HG03432 (cell line): ENCODE results near the gene GRIK5.

Experiments
- ATAC-seq: cut with Tn5 transposase; IDR thresholded peaks from one replicate; pipeline ENCODE4 v1.9.1; 2021; ENCODE audit warnings: mild to moderate bottlenecking, moderate library complexity; ENCODE audit not compliant: unreplicated experiment

The GRIK5 gene

DNA sequence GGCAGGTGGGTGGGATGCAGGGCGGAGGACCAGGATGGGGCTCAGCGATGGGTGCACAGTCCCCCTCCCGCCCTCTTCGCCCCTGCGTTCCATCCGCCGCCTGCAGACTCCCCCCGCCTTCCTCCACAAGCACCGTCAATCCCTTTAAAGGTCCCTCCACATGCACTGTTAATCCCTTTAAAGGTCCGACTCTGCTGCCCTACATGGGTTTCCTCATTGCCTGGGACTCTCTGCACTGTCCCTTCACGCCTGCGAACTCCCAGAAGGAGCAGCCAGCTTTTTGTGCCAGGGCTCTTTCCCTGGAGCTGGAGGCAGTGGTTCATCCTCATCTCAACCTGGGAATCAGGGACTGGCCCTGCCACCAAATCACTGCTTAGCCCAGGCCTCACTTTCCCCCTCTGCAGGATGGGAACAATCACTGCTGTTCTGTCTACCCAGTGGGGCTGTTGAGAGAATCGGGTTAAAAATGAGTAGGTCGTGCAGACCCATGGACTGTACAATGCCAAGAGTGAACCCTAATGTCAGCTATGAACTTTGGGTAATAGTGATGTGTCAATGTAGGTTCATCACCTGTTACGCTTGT, 26.3 kb upstream of the GRIK5 start:
- no peak for ATAC-seq

DNA sequence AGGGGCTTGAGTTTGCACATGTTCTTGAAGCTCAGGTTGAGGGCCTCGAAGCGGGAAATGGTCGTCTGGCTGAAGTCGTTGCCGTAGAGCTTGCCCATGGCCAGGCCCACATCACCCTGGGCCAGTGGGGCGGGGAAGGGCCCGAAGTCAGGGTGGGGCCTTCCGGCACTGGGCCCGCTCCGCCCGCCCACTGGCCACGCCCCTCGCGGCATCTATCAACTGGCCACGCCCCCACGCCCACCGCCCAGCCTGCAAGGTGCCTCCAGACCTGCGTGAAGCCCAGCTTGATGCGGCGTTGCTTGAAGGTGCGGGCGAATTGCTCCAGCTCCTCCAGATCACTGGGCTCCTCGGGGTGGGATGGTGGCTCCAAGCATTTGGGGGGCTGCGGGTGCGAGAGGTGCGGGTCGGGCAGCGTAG, 25.8 kb upstream of the GRIK5 start:
- ATAC-seq: no peak

DNA sequence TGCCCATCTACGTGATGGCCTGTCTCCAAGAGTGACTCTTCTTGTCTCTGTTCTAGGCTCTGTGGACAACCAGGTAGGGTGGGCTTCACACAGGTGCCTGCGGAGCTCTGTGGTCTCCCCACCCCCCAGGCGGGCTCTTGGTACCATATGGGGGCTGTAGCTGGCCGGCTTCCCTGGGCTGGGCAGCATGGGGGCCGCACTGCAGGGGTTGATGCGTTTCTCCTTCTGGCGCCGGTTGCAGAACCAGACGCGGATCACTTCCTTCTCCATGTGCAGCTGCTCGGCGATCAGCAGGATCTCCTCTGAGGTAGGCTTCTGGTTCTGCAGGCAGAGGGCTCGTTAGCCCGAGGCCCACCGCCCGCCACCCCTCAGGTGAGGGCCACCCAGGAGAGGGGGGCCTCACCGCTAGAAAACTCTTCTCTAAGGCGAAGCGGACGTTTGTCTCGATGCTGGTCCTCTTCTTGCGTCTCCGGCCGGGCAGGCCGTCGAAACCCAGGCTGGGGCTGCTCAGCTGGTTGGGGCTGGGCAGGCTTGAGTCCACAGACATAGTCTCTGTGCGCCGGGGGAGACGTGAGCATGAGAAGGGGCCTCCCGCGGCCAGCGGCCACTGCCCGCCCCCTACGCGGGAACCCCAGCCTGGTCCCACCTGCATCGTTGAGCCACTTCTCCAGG, 25.3 kb upstream of the GRIK5 start:
- ATAC-seq: no peak

DNA sequence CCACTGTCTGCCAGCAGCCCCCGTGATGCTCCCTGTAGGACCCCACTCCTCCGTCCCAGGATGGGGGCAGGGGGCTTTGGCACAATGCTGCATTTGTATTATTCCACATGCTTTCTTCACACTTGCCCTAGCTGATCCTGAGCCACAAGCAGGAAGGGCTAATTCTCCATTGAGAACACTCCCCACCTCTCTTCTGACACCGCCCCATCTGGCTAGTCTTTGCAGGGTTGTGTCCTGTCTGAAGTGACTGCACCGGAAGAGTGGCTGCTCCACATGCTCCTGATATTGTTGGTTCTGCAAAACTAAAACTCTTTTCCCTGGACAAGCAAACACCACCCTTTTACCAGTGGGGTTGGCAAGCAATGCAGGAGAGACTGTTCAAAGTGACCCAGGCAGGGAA, 23.9 kb upstream of the GRIK5 start:
- no peak for ATAC-seq

DNA sequence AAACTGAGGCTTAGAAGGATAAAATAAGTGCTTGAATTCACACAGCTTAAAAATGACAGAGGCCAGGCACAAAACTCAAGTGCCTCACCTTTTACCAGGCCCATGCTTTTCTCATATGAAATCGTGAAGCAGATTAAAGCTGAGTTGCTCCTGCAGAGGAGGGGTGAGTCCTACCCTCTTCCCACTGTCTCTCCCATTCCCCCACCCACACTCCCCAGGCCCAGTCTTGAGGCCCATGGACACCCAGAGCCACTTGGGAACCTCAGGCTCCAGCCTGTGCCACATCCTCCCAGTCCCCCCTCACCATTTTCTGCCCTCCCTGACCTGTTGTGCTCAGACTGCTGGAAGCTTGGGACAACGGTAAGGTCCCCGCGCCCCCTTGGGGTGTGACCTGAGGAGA, 23.5 kb upstream of the GRIK5 start:
- no peak for ATAC-seq

DNA sequence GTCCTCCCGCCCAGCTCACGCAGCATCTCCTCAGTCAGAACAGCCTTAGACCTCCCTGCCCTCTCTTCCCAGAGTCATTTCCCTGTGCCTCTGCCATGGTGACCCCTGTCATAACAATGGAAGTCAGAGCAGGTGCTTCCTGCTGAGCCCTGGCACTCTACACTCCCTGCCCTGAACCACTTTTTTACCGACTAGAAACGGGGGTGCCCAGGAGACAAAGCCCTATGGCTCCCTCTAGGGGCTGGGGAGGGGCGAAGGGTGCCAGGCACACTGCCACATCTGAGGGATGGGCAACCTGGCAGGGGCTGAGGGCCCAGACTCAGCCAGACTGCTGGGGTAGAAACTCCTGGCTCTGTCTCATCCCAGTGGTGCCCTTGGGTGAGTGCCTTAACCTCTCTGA, 22.3 kb upstream of the GRIK5 start:
- ATAC-seq: no peak

DNA sequence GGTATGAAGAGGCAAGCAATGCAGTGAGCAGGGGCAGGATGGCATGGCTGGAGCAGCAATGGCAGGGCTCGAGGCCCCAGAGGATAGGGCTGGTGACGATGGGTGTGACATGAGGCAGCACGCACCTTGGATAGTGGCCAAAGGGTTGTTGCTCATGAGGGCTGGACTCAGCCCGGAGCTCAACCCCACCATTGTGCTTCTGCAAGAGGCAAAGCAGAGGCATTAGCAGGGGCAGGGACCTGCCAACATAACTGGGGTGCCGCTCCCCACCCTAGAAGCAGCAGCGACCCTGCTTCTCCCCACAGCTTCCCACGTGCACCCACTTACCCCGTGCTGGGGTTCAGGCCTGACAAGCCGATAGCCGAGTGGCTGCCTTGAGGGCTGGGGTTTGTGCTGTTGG, 21.7 kb upstream of the GRIK5 start:
- ATAC-seq: no peak

DNA sequence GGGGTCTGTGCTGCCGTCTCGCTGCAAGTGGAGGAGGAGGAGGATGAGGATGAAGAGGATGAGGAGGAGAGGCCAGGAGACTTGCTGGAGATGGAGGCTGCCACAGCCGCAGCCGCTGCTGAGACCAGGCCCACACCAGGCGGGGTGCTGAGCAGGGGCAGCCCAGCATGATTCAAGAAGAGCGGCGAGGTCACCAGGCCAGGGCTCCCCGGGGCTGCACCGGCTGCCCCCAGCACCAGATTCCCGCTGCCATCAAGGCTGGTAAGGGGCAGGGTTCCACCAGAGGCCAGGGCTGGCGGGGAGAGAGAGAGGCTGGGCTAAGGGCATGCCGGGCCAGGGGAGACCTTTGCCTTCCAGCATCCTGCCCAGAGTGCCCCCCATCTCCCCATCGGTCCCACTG, 21.3 kb upstream of the GRIK5 start:
- ATAC-seq: no peak

DNA sequence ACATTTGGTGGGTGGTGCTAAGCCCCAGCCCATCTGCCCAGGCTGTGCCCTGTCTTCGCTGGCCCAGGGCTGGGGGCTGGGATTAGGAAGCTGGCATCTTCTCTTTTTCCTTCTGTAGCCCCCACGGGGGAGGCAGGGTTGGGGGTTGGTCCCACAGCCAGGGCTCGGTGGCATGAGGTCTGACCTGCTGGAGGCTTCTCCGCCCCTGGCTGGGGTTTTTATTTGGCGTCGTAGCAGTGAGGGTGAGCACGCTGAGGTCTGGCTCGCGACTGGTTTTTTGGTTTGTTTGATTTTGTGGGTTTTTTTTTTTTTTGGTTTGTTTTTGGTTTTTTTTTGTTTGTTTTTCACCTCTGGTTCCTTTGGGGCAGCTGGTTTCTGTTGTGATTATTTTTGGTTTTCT, 20.7 kb upstream of the GRIK5 start:
- no peak for ATAC-seq

DNA sequence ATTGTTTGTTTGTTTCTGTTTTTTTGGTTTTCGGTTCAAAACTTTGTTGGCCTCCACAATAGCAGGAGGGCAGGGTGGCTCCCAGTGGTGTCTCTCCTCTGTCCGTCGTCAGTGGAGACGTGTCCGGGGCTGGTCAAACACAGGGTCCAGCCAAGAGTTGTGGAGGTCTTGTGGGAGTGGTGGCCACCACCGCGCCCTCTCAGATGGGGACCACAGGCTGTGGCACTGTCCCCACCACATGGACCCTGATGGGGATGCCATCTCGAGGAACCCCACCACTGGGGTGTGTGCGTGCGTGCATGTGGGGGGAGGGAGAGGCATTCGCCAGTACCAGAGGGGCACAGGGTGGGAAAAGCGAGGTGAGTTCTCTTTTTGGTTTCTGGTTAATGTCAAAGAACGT, 19.8 kb upstream of the GRIK5 start:
- no peak for ATAC-seq

DNA sequence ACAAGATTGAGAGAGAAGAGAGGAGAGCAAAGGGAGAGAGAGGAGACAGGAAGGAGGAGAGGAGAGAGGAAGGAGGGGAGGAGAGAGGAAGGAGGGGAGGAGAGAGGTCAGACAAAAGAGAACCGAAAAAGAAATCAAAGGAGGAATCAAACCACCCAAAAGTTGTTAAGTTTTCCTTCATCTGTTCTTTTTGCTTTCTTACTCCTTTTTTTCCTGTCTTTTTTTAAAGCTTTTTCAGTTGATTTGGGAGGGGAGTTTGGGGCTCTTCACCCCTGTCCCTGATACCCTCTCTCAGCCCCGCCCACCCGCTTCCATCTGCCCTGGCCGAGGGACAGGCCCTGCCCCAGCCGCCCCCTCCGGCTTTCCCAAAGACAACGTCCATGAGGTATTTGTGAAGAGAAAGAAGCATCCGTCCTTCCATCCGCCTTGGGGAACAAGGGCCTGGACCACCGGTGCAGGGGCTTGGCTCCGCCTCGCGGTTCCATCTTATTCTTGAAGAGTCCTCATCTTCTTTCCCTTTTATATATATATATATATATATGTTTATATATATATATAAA, 19.3 kb upstream of the GRIK5 start:
- ATAC-seq: no peak

DNA sequence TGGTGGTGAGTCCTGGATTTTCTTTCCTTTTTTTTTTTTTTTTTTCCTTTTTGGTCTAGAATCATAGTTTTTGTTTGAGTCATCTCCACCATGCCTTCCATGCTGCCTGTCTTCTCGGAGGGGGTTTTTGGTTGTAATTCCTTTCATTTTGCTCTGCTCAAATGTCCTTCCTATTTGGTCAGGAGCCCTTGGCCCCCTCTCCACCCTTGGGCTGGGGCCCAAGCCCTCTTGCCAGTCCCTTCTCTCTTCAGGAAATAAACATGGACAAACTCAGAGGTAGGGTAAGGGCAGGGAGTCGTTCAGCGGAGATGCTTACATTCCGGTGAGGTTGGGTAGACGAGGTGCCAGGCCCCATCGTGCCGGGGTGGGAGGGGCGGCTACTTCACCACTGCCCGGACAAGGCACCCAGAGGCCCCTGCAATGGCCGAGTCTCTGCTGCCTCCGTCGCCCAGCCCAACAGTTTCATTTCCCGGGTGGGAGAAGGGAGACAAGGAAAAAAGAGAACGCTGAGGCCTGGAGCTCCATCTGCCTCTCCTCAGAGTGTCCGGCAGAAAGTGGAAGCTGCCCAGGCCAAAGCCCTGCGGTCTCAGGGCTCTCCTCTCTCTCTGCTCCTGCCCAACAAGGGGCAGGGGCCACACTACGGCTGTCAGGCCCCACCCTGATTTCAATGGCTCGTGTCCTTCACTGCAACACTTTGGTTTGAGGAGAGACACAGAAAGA, 18.6 kb upstream of the GRIK5 start:
- ATAC-seq: no peak

DNA sequence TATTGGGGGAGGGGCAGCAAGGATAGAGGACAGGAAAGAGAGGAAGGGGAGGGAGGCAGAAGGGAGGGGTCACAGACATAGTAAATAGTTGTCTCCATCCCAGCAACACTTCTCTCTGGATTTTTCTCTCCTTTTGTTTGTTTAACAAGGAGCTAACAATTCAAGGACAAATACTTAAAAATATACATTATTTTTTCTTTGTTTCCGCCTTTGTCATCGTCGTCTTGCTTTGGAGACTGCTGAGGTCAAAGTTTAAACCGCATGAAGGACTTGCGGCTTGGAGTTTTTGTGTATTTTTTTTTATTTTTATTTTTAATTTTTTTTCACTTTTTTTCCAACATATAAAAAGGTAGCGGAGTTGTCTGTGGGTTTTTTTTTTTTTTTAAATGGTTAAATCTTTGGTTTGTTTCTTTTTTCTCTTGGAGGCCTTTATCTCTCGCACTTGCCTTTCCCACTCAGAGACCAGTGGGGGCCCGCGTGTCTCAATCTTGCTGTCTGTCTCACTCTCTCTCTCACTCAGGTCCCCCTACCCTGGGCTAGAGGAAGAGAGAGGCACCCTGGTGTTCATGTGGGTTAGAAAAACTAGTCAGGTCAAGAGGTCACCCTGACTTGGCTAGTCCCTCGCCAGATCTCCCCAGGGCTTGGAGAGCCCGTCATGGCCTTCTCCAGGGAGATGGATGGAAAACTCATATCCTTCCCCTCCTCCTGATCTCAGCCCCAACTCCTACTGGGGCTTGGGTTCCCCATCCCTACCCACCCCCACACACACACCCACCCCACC, 17.0 kb upstream of the GRIK5 start:
- ATAC-seq: no peak

DNA sequence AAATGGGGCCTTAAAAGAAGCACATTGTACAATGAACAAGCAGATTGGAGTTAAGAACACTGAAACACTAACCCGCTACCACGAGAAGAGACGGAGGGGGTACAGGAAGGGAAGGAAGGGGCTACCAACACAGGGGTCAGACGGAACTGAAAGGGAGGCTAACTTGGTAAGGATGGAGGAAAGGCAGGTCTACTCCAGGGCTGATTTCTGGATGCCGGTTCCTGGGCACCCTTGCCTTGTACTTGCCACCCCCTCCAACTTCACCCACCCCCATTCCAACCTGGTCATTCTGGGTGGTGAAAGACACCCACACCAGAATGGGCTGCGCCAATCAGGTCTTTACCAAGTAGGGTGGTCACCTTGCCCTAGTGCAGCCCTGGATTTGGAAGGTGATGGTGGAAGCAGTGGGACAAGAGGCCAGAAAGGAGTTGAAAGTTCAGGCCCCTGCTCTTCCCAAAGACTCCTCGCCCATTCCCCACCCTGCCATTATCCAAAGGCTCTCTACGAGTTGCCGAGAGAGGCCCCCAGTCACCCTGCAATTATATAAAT, 16.3 kb upstream of the GRIK5 start:
- ATAC-seq: no peak

DNA sequence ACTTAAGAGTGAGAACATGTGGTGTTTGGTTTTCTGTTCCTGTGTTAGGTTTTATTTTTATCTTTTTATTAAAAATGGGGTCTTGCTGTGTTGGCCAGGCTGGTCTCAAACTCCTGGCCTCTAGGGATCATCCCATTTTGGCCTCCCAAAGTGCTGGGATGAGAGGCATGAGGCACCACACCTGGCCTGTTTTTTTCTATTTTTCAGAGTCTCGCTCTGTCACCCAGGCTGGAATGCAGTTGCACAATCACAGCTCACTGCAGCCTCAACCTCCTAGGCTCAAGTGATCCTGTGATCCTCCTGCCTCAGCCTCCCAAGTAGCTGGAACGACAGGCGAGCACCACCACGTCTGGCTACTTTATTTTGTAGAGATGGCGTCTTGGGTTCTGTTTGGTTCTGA, 13.5 kb upstream of the GRIK5 start:
- ATAC-seq: no peak

DNA sequence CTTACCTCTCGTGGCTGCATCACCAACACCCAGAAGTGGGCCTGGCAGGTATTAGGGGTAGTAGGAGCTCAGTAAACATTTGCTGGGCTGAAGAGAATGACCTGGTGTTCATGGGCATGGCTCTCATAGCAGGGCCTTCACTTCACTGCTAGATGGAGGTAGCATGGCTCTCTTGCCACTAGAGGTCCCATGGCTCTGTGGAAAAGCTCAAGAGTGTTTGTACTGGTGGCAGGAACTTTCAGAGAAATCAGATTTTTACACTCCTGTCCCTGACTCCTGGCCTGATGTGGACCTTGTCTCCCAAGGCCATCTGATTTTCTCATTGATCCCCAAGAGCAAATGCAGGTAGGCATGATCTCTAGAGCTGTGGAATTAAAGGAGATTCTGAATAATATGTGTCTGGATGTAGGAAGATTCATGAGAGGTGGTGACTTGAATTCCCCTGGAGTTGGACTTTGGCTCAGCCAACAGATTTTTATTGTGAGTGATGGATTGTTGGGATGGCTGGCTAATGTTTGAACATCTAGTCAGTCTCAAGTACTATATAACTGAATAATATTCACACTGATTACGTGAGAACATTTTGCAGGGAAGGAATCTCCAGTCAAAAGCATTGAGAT, 11.7 kb upstream of the GRIK5 start:
- ATAC-seq: no peak

DNA sequence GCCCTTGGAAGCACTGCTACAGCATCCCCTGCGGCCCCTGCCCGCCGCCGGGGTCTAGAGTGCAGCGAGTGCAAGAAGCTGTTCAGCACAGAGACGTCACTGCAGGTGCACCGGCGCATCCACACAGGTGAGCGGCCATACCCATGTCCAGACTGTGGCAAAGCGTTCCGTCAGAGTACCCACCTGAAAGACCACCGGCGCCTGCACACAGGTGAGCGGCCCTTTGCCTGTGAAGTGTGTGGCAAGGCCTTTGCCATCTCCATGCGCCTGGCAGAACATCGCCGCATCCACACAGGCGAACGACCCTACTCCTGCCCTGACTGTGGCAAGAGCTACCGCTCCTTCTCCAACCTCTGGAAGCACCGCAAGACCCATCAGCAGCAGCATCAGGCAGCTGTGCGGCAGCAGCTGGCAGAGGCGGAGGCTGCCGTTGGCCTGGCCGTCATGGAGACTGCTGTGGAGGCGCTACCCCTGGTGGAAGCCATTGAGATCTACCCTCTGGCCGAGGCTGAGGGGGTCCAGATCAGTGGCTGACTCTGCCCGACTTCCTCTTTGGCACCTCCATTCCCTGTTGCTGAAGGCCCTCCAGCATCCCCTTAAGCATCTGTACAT, 10.9 kb upstream of the GRIK5 start:
- no peak for ATAC-seq

DNA sequence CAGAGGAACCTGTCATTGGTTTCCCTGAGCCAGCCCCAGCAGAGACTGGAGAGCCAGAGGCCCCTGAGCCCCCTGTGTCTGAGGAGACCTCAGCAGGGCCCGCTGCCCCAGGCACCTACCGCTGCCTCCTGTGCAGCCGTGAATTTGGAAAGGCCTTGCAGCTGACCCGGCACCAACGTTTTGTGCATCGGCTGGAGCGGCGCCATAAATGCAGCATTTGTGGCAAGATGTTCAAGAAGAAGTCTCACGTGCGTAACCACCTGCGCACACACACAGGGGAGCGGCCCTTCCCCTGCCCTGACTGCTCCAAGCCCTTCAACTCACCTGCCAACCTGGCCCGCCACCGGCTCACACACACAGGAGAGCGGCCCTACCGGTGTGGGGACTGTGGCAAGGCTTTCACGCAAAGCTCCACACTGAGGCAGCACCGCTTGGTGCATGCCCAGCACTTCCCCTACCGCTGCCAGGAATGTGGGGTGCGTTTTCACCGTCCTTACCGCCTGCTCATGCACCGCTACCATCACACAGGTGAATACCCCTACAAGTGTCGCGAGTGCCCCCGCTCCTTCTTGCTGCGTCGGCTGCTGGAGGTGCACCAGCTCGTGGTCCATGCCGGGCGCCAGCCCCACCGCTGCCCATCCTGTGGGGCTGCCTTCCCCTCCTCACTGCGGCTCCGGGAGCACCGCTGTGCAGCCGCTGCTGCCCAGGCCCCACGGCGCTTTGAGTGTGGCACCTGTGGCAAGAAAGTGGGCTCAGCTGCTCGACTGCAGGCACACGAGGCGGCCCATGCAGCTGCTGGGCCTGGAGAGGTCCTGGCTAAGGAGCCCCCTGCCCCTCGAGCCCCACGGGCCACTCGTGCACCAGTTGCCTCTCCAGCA, 10.1 kb upstream of the GRIK5 start:
- no peak for ATAC-seq

DNA sequence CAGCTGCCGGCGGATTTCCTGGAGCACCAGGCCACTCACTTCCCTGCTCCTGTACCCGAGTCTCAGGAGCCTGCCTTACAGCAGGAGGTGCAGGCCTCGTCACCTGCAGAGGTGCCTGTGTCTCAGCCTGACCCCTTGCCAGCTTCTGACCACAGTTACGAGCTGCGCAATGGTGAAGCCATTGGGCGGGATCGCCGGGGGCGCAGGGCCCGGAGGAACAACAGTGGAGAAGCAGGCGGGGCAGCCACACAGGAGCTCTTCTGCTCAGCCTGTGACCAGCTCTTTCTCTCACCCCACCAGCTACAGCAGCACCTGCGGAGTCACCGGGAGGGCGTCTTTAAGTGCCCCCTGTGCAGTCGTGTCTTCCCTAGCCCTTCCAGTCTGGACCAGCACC, 9.3 kb upstream of the GRIK5 start:
- no peak for ATAC-seq
